Kidney glomerular epithelial cell (primary cell): ENCODE results near the gene CPA2.

ENCODE experiments used
- DNase-seq: peaks from one replicate; lab custom pipeline; 2025; lab: John Stamatoyannopoulos, UW

The CPA2 gene

DNA sequence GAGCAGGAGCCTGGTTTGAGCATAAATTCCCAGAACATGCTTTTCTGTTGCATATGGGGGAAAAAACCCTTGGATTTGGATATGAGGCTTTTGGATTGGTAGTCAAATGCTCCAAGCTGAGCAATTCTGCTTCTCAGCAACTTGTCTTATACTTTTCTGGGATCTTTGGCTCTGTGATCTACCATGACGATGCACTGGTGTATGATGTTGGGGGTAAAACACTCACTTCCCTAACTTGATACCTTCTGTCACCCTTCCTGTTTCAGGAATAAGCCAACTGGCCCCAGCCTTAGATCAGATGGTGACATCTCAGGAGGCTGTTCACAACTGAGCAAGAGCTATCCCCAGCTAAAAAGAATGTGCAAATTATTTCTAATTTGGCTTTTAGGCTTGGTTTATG is 13.2 kb downstream of the CPA2 start:
- DNase-seq = no peak

DNA sequence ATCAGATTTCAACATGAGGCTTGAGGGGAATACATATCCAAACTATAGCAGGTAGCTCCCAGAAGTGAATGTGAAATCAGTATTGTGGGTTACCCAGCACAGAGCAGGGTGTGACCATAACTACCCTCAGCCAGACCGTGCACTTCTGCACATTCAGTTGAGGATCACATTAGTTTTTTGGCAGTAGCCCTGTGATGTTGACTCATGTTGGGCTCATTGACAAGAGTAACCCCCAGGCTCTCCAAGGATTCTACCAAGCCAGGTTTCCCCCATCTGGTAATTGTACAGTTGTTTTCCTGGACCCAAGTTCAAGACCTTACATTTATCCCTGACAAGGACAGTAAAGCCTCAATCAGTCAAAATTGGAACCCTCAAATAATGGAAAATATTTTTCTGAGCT is 14.6 kb downstream of the CPA2 start:
- DNase-seq = no peak

DNA sequence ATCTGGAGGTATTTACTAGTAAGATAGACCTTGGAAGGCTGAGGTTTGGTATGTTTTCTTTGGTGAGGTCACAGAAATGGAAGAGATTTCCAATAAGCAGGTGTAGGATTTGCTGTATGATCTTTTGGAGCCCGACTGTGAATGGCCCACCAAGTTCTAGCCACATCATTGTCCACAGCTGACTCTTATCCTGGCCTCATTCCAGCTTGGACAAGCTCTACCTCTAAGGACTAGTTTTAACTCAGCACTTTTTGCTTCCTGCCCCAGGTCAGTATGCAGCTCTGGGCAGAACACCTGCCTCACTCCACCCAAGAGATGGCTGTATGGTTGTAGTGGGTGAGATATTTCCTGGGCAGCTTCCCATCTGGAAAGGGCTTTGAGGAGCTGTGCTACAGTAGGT is 20.2 kb downstream of the CPA2 start:
- DNase-seq = no peak

DNA sequence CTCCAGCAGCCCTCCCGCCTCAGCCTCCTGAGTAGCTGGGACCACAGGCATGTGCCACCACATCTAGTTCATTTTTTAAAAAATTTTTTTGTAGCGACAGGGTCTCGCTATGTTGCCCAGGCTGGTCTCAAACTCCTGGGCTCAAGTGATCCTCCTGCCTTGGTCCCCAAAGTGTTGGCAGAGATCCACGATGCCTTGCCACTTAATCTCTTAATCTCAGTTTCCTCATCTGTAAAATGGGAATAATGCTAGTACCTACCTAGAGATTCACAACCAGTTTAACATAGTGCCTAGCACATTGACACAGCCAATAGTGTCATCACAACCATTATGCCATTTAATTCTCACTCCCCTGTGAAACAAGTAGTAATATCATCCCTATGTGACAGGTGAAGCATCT is 21.5 kb downstream of the CPA2 start:
- DNase-seq = no peak

DNA sequence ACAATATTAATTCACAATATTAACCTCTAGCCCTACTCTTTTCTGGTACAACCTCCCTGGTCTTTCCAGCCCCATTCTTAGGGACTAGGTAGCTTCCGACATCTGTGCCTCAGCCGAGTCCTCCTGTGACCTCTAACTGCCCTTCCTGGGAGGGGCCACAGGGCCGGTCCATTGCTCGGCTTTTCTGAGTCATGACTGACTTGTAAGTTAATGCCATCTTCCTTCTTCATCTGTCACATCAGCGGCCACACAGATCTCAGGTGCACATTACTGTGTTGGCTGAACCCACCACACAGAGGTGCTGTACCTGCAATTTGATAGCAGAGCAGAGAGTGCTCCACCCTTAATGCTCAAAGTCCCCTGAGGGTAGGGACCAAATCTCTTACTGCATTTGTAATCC is 22.2 kb downstream of the CPA2 start:
- no peak for DNase-seq

DNA sequence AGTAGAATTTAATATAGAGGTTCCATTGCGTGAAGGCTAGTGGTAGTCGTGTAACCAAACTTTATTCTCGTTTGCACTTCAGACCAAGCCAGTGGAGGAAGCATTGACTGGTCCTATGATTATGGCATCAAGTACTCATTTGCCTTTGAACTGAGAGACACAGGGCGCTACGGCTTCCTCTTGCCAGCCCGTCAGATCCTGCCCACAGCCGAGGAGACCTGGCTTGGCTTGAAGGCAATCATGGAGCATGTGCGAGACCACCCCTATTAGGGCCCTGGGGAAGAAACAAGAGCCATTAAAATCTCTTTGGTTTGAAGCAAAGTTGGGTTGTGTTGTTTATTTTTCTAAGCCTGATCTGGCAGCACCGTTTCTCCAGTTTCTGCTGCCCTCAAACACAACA is 22.8 kb downstream of the CPA2 start:
- no peak for DNase-seq

DNA sequence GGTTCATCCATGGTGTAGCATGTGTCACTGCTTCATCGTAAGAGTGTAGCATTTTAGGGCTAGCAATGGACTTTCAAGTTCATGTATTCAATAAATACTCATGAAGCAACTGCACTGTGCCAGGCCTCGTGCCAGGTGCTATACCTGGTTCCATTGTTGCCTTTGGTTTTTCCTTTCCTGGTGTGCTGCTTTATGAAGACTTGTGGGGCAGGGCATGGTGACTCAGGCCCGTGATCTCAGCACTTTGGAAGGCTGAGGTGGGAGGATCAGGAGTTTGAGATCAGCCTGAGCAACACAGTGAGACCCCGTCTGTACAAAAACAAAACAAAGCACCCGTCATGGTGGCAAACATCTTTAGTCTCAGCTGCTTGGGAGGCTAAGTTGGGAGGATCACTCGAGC is 24.1 kb downstream of the CPA2 start:
- peak; percentile 74 for DNase-seq

DNA sequence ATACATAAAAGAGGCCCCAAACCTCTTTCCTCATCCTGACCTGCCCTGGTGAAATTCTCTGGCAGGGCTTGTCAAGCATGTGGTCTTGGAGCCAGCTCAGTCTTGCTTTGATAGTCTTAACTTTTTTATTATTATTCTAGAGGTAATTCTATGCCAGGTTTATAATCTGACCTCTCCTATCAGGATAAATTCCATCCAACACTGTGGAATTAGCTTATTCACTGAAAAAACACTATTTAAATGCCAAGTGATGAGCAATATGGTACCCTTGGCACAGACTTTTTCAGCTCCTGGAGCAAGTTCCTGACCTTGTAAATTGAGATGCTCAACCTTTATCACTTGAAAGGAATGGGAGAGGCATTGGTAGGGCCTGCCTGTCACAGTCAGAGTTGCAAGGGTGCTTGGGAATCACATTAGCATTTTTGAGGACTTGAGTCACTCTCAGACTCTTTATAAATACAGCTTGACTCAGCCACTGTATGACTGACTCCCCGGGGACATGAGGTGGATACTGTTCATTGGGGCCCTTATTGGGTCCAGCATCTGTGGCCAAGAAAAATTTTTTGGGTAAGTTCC is 26.1 kb downstream of the CPA2 start, which contains the start of gene CPA4:
Gene CPA4 (plus strand): TSS at position 480 of the 576 bp plus-strand sequence. CDS start 20 bp downstream, at position 500.
- peak; percentile 96 for DNase-seq

DNA sequence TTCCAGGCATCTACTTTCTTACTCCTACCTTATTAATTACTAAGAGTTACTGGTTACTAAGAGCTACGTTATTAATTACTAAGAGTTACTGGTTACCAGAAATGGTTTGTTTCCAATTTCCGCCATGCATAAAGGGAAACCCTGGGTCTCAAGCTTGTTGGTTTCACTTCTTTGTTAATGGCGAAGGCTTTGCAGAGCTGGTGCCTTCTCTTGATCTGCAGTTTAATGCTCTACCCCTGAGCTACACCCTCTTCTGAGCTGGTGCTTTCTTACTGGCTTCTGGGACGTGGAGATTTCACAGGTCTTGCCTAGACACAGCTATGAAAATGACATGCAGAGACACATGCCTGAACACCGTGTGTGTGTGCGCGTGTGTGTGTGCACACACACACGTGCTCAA is 26.9 kb downstream of the CPA2 start:
- DNase-seq = no peak

DNA sequence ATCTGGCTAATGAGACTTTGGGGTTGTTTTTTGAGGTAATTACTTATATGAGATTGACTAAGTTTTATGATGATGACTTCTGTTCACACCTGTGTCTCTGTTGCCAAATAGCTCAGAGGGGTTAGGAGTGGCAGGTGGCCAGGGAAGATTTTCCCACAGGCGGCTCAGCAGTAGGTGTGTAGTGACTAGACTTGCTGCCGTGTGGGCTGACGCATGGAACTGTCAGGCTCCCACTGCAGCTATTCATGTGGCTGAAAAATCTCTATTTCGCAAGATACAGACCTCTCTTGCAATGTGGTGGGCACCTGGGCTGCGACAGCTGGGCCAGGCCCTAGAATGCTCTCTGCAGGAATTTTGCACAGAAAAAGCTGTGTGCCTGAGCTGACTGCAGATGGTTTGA is 27.7 kb downstream of the CPA2 start:
- DNase-seq = no peak

DNA sequence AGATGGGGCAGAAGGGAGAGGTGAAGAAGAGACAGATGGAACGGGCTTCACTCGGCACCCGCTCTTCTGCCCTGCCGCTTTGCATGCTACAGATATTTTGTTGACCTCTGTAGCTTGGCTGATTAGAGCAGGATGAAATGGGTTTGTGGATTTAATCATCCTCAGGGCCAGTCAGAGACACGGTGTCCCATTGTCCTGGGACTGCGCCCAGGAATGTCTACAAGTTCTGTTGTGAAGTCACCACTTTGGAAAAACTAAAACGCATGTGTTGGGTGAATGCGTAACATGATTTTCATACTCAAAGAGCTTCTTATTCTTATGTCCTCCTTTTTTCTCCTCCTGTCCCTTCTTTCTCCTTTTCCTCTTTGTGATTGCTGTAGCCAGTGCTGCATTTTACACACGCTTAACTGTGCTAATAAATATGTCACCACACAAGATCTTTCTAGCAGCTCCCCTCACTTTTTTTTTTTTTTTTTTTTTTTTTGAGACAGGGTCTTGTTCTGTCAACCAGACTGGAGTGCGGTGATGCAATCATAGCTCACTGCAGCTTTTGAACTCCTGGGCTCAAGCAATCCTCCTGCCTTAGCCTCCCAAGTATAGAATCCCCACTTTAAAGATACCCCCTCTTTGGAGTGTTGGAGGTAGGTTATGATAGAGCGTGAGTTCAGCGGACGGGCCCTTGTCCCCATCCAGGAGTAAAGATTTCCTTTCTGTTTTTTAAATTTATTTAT is 29.7 kb downstream of the CPA2 start:
- DNase-seq = no peak

DNA sequence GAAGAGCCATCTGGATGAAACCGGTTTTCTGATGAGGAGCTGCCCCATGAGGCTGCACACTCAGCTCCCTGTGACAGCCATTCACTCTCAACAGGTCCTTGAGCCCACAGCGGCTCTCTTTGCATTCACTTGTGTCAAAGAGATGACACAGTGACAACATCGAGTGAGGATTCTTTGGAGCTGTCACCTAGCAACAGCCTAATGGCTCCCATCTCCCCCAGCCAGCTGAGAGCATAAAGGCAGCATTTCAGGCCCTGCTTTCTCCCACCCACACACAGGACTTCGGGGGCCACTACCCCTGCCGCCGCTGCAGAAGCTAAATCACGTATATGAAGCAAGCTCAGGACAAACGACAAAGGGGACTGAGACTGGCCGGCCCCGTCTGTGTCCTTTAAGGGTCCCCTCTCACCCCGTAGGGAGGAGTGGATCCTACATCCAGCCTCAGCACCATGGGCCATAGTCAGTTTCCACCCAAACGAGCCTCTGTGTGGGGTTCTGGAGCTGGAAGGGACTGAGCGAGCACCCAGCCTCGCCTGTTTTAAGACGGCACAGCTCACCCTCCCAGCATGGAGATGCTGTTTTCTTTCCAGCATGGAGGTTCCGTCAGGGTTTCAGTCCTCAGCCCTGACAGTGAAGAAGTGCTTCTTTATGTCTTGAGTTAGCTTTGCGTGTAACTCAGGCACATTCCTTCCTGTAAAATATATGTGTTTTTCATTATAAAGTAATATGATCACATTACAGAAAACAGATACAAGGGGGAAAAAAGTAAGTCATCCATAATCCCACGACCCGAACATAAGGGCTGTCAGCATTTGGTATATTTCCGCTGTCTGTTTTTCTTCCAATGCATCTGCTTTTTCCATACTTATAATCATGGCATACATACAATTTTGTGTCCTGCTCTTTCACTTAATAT is 31.2 kb downstream of the CPA2 start:
- no peak for DNase-seq

DNA sequence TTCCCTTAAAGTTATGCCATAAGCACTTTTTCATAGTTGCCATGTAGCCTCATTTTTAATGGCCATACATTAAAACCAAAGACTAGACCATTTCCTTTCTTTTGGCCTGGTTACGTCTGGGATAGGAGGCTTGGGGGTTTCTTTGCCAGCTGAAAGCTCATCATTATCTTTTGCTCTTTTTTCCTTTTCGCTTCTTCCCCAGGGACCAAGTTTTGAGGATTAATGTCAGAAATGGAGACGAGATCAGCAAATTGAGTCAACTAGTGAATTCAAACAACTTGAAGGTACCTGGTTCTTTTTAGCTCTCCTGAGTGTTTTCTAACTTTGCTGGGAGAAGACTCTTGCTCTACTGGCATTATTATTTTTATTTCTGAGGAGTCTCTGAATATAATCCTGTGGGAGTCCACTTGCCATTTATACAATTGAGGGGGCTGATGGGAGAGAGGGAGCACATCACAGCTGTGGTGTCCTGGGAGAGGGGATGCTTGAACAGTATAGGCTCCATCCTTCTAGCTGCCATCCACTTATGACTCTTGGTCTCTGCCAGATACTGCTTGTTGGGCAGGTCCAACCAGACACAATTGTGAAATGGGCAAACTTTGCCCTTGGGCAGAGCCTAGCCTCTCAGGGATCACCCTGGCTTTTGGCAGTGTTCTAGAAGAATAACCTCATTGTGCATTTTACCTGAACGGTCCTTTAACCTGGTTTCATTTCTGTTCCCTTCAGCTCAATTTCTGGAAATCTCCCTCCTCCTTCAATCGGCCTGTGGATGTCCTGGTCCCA is 32.1 kb downstream of the CPA2 start:
- DNase-seq = no peak

DNA sequence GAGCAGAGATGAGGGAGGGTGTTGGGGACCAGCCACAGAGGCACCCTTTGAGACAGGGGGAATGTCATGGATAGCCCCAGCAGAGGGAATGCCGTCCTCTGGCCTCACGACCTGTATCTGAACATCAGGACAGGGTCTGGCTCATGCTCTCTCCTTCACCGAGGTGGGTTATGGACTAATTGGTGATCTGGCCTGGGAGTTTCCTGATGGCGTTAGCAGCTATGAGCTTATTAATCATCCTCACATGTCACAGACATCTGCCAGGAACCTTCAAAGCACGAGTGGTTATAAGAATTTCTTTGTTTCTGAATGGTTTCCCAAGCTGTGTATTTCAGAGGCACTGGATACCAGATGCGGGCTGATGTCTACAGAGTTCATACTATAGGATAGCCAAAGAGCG is 33.2 kb downstream of the CPA2 start:
- DNase-seq = peak; percentile 10

DNA sequence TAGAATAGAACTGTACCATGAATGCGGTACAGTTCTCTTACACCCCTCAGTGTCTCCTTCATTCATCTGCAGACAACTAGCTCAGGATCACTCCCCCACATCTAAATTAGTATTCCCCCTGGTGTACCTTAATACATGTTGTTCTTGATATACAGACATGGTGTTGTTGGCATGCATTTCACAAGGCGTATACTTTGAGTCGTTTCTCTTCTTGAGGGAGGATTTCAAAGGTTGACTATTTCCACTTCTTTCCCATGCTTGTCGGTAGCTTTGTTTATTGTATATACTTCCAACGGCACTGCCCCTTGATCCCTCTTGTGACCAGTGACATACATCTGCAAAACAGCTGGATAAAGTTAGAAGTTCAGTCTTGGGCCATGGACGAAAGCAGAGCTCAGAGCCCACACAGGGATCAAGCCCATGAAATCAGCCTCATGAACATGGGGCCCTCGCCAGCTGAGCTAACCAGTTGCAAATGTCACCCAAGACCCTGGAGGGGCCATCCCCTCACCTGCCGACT is 34.9 kb downstream of the CPA2 start:
- no peak for DNase-seq

DNA sequence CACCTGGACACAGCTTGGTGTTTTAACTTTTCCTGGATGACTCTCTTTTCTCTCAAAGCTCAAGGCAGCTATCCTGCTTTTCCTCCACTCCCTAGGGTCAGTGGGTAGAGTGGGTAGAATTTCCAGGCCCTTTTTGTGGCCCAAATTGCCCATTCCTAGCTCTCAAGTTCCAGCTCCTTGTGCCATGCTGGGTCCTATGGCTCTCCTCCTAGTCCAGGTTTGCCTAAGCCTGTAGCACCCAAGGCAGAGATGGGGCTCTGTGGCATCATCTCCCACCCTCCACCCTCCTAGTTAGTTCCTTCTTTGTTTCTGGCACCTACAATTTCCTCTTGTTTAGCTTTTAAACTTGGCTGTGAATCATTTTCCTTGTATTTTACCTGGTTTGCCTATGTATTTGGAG is 36.0 kb downstream of the CPA2 start:
- no peak for DNase-seq

DNA sequence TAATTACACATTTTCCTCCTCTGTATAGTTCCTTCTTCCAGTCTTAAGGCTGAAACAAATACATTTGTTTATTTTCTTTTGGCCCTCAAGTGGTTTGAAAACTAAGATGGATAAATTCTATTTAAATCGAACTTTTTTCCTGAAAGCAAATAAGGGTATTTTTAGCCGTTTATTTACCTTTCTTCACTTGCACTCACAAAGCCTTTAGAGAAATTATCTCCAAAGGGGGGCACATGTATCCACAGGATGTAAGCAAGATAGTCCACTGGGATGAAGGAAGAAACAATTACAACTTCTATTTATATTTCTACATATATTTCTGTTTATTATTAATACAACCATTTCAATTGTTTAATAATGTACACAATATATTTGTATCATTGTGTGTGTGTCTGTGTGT is 36.5 kb downstream of the CPA2 start:
- no peak for DNase-seq

DNA sequence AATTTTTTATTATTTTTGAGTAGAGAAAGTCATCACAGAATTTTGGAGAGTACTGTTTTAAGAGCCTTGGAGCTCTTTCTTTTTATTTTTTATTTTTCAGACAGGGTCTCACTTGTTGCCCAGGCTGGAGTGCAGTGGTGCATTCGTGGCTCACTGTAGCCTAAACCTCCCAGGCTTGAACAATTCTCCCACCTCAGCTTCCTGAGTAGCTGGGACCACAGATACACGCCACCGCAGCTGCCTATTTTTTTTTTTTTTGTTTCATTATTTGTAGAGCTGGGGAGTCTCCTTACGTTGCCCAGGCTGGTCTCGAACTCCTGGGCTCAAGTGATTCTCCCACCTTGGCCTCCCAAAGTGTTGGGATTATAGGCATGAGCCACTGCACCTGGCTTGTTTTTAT is 36.9 kb downstream of the CPA2 start:
- no peak for DNase-seq

DNA sequence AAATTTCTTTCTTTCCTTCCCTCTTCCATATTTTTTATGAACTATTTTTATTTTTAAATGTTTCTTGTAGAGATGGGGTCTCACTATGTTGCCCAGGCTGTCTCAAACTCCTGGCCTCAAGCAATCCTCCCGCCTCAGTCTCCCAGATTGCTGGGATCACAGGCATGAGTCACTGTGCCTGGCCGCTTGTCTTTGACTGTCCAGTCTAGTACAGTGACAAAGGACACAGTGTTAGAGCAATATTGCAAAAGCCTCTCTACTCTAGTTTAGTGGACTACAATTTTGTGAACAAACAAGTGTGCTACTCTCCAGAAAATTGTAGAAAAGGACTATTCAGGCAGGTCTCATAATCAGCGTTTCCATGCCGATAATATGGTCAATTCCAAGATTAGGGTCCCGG is 37.3 kb downstream of the CPA2 start:
- DNase-seq = no peak

DNA sequence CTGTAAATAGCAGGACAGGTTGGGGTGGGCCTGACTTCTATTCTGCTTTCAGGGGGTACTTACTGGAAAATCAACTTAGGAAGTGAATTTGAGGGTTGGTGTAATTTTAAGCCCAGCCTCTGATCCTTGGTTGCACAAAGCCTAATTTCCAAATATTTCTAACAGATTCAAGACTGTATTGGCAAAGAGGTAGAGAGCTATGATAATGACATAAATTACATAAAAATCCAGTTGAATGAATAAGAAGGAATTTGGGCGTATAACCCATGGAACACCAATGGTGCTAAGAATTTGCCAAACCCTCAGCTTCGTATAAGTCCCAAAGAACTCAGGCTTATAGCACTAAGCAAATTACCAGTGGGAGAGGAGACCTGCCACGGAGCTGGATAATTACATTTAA is 38.2 kb downstream of the CPA2 start:
- DNase-seq = no peak

DNA sequence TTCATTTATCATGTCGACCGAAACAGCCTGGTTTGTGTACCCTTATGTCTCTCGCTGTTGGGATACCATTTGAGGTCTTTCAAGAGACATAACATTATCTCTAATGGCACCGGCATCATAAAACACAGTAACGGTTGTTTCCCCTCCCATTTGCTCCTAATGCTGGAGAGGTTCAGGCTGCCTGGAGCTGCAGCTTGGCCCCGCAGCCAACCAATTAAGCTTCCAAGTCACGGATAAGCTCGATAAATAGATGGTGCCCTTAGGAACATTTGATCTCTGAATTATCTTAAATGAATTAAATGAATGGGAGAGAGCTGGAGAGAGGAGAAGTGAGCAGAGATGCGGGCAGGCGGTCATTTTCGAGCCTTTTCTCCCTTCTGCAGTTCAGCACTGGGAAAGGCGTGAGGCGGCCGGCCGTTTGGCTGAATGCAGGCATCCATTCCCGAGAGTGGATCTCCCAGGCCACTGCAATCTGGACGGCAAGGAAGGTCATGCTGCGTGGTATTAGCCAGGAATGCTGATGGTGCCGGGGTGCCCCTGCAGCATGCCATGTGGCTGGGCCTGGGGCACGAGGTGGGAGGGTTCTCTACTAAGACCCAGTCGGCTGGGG is 38.9 kb downstream of the CPA2 start:
- DNase-seq = no peak

DNA sequence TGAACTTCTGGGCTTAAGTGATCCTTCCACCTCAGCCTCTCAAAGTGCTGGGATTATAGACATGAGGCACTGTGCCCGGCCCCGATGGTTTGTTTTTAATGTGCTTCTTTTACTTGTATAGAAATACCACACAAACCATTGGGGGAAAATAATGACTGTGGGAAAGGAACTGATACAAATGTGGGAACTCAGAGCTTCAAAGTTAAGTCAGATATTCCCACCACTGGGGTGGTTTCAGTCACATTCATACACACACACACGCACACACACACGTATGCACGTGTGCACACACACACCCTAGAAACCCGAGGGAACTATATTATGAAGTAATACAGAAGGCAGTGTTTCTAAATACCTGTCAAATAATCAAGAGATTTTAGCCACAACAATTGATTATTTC is 43.3 kb downstream of the CPA2 start:
- no peak for DNase-seq
